ENCODE data around the gene DPP4.

- TF ChIP-seq EZH2 (IDR thresholded peaks at IDR 0.05; ENCODE audit: borderline replicate concordance) = no peak
- TF ChIP-seq CTCF (IDR thresholded peaks at IDR 0.05; ENCODE audit: poor library complexity) = no peak
These were observed 75.2 kb downstream of the DPP4 start for GRCh38 chr2:161998857-161999256.
